Camera-type eye (tissue), 1 donor: ENCODE data around the gene PTGS2. TPM values are rescaled to one million over a fixed set of nuclear protein-coding genes. Genes with fewer than 3 reads are reported as not detected.

ENCODE experiments used
- total RNA-seq: library from RNA; depleted of rRNA; stranded (reverse); fragments of >200 nt; gene quantifications from one replicate; pipeline ENCODE4 v1.2.3, GENCODE V29; 2014

Gene PTGS2
- 9.1 TPM for total RNA-seq

GRCh38 chr1:186680245-186681061, at the start of gene PTGS2:
TSS of gene PTGS2 (minus strand) at chr1:186680423. CDS start at chr1:186680290, 133 bp downstream.

Other genes with a start within 250 kb of the PTGS2 start
- 285 TPM for gene PDC, start 219.3 kb downstream of the PTGS2 start, total RNA-seq
- gene PLA2G4A, start 148.5 kb upstream of the PTGS2 start, total RNA-seq, result 11.1 TPM